Measurements from ENCODE around the gene ZKSCAN5.
A peak's percentile ranks its signal among the peaks of the same experiment; 100 is the strongest.

Gene ZKSCAN5

GRCh38 chr7:99551334-99551733, 46.9 kb downstream of the ZKSCAN5 start:
- peak; percentile 24 for DNase-seq (ENCODE audit: extremely low spot score)
- no peak for TF ChIP-seq CTCF (IDR thresholded peaks at IDR 0.05; ENCODE audit: control extremely low read depth, extremely low read depth, low read depth, missing control alignments)
- POLR2A ChIA-PET: no interaction called here
- CTCF ChIA-PET: no interaction called here

- POLR2A ChIA-PET: interaction anchor here (0.6 kb wide), 1 partner anchor 129 kb away, joined by 3 read pairs; no protein-coding TSS in a partner anchor
- peak; percentile 94 for DNase-seq (ENCODE audit: extremely low spot score)
- TF ChIP-seq CTCF (IDR thresholded peaks at IDR 0.05; ENCODE audit: control extremely low read depth, extremely low read depth, low read depth, missing control alignments): no peak
- CTCF ChIA-PET: interaction anchor here (1.0 kb wide), 1 partner anchor 27 kb away, joined by 3 read pairs; no protein-coding TSS in a partner anchor
These were observed 47.5 kb downstream of the ZKSCAN5 start, which contains the start of gene FAM200A for GRCh38 chr7:99551767-99552463. FAM200A (minus strand) TSS chr7:99552114; CDS start chr7:99548407, 3,707 bp downstream.

- no peak for TF ChIP-seq CTCF (IDR thresholded peaks at IDR 0.05; ENCODE audit: control extremely low read depth, extremely low read depth, low read depth, missing control alignments)
- ChIA-PET POLR2A (no interaction called here), CTCF (interaction anchor here (1.1 kb wide), 1 partner anchor 30 kb away, joined by 3 read pairs; no protein-coding TSS in a partner anchor)
- no peak for DNase-seq (ENCODE audit: extremely low spot score)
These were observed 48.6 kb downstream of the ZKSCAN5 start for GRCh38 chr7:99553039-99553438.

GRCh38 chr7:99554939-99555338, 50.5 kb downstream of the ZKSCAN5 start:
- ChIA-PET CTCF (no interaction called here), POLR2A (no interaction called here)
- TF ChIP-seq CTCF (IDR thresholded peaks at IDR 0.05; ENCODE audit: control extremely low read depth, extremely low read depth, low read depth, missing control alignments): no peak
- no peak for DNase-seq (ENCODE audit: extremely low spot score)

- POLR2A ChIA-PET: no interaction called here
These were observed 52.7 kb downstream of the ZKSCAN5 start for GRCh38 chr7:99557196-99557607.

GRCh38 chr7:99557940-99558305, 53.5 kb downstream of the ZKSCAN5 start:
- no peak for DNase-seq (ENCODE audit: extremely low spot score)
- ChIA-PET CTCF (interaction anchor here (0.6 to 1.4 kb wide), 7 partner anchors 8 to 59 kb away, joined by 3 to 4 read pairs (median 4); partner anchors contain the start of gene ZSCAN25), POLR2A (interaction anchor here (0.7 to 1.3 kb wide), 7 partner anchors 8 to 523 kb away, joined by 3 to 7 read pairs (median 4); partner anchors contain the start of genes ZKSCAN5, ZNF3 and ZNF394)

More at GRCh38 chr7:99557196-99557607, 52.7 kb downstream of the ZKSCAN5 start:
- no peak for TF ChIP-seq CTCF (IDR thresholded peaks at IDR 0.05; ENCODE audit: control extremely low read depth, extremely low read depth, low read depth, missing control alignments)
- CTCF ChIA-PET: interaction anchor here (0.8 to 1.5 kb wide), 4 partner anchors 17 to 60 kb away, joined by 3 to 4 read pairs (median 4); partner anchors contain the start of gene ZSCAN25
- no peak for DNase-seq (ENCODE audit: extremely low spot score)

More at GRCh38 chr7:99557940-99558305, 53.5 kb downstream of the ZKSCAN5 start:
- no peak for TF ChIP-seq CTCF (IDR thresholded peaks at IDR 0.05; ENCODE audit: control extremely low read depth, extremely low read depth, low read depth, missing control alignments)

Measured in GM10248 (cell line).